SK-N-MC (cell line): Measurements from ENCODE around the gene OR2T34.
"Not testable (repeated sequence)": the region's sequence is repeated elsewhere in the genome, so short reads cannot be mapped to it uniquely, and the experiment has no call there.

Experiments
- DNase-seq: peaks from one replicate; pipeline ENCODE4 v3.0.0-alpha.2; 2011; ENCODE audit warnings: low read depth, low spot score
- H3K27ac ChIP-seq: fragments of 200-600 bp; sonication (generic); 2 replicates; pipeline ENCODE4 v1.5.1; 2016; ENCODE audit warnings: mixed run types
- H3K36me3 ChIP-seq: fragments of 200-600 bp; sonication (generic); 2 replicates; pipeline ENCODE4 v1.6.1; 2017; ENCODE audit warnings: antibody characterized with exemption, low read length, mixed read lengths; ENCODE audit not compliant: insufficient read depth
- H3K4me3 ChIP-seq: fragments of 200-600 bp; sonication (generic); 2 replicates; pipeline ENCODE4 v1.5.1; 2016
- H3K9ac ChIP-seq: fragments of 200-600 bp; sonication (generic); 2 replicates; pipeline ENCODE4 v1.8.0; 2017; ENCODE audit warnings: mixed run types, mixed read lengths; ENCODE audit not compliant: insufficient read length
- H3K9me3 ChIP-seq: fragments of 200-600 bp; sonication (generic); 2 replicates; pipeline ENCODE4 v1.6.1; 2017; ENCODE audit warnings: low read depth, mild to moderate bottlenecking, antibody characterized with exemption, low read length, moderate library complexity, mixed read lengths
- EZH2 ChIP-seq: fragments of 200-600 bp; sonication (generic); IDR thresholded peaks from one replicate; pipeline ENCODE4 v1.6.1; 2017; ENCODE audit warnings: antibody characterized with exemption
- FOXP2 ChIP-seq: optimal IDR thresholded peaks from 2 replicates; pipeline ENCODE3; 2011; ENCODE audit warnings: mild to moderate bottlenecking, moderate library complexity; ENCODE audit not compliant: insufficient read depth; ENCODE audit errors: extremely low read length, control extremely low read depth
- POLR2AphosphoS5 ChIP-seq: IDR thresholded peaks from 2 replicates; pipeline ENCODE4 v1.6.1; 2012; ENCODE audit warnings: mild to moderate bottlenecking, low read depth, low read length, borderline replicate concordance

Gene OR2T34

GRCh38 chr1:248574657-248575056 lies at the start of gene OR2T34:
TSS of gene OR2T34 (minus strand) at chr1:248574757. CDS start at chr1:248574757, 0 bp downstream.
- not testable (repeated sequence) for H3K4me3 ChIP-seq, DNase-seq, H3K36me3 ChIP-seq, H3K27ac ChIP-seq, H3K9ac ChIP-seq, H3K9me3 ChIP-seq

GRCh38 chr1:248622570-248623001 lies 48.0 kb upstream of the OR2T34 start:
- TF ChIP-seq EZH2 (no peak), POLR2AphosphoS5 (no peak), FOXP2 (no peak)
- DNase-seq: no peak
- Histone ChIP-seq H3K4me3 (no peak overlapping the region), H3K36me3 (no peaks in the 10 kb centered on the region), H3K27ac (no peak overlapping the region), H3K9ac (no peak overlapping the region), H3K9me3 (no peaks in the 10 kb centered on the region)

GRCh38 chr1:248621770-248622169 lies 47.2 kb upstream of the OR2T34 start:
- TF ChIP-seq FOXP2 (no peak), POLR2AphosphoS5 (no peak), EZH2 (no peak)
- Histone ChIP-seq H3K27ac (no peak overlapping the region; the same call in 1 of the 2 replicates), H3K9ac (peak overlapping the region; percentile 19), H3K4me3 (peak overlapping the region; percentile 33), H3K36me3 (no peaks in the 10 kb centered on the region), H3K9me3 (no peaks in the 10 kb centered on the region)
- no peak for DNase-seq

GRCh38 chr1:248618878-248619277 lies 44.3 kb upstream of the OR2T34 start:
- no peak for TF ChIP-seq POLR2AphosphoS5
- TF ChIP-seq EZH2: no peak
- no peak for TF ChIP-seq FOXP2
- DNase-seq: no peak
- no peak overlapping the region for H3K27ac ChIP-seq
- H3K9me3 ChIP-seq: no peaks in the 10 kb centered on the region
- no peaks in the 10 kb centered on the region for H3K36me3 ChIP-seq
- H3K9ac ChIP-seq: no peak overlapping the region
- H3K4me3 ChIP-seq: no peak overlapping the region

GRCh38 chr1:248618119-248618518 lies 43.6 kb upstream of the OR2T34 start:
- H3K27ac ChIP-seq: no peak overlapping the region
- DNase-seq: no peak
- no peak overlapping the region for H3K9ac ChIP-seq
- H3K4me3 ChIP-seq: no peak overlapping the region
- TF ChIP-seq EZH2 (no peak), POLR2AphosphoS5 (no peak), FOXP2 (no peak)
- H3K36me3 ChIP-seq: no peaks in the 10 kb centered on the region
- H3K9me3 ChIP-seq: no peaks in the 10 kb centered on the region

GRCh38 chr1:248613742-248614141 lies 39.2 kb upstream of the OR2T34 start:
- Histone ChIP-seq H3K9ac (no peak overlapping the region), H3K36me3 (no peaks in the 10 kb centered on the region), H3K4me3 (no peak overlapping the region), H3K9me3 (no peaks in the 10 kb centered on the region), H3K27ac (no peak overlapping the region)
- TF ChIP-seq FOXP2 (no peak), EZH2 (no peak), POLR2AphosphoS5 (no peak)
- no peak for DNase-seq

- TF ChIP-seq FOXP2 (no peak), POLR2AphosphoS5 (no peak), EZH2 (no peak)
- DNase-seq: no peak
- Histone ChIP-seq H3K9ac (no peak overlapping the region), H3K9me3 (no peaks in the 10 kb centered on the region), H3K4me3 (no peak overlapping the region), H3K27ac (no peak overlapping the region), H3K36me3 (no peaks in the 10 kb centered on the region)
Measured at GRCh38 chr1:248611883-248612414, 37.4 kb upstream of the OR2T34 start.

- Histone ChIP-seq H3K27ac (no peak overlapping the region), H3K9me3 (no peaks in the 10 kb centered on the region), H3K9ac (no peak overlapping the region), H3K4me3 (no peak overlapping the region), H3K36me3 (no peaks in the 10 kb centered on the region)
- TF ChIP-seq POLR2AphosphoS5 (no peak), FOXP2 (no peak), EZH2 (no peak)
- DNase-seq: no peak
Measured at GRCh38 chr1:248610301-248610700, 35.7 kb upstream of the OR2T34 start.

- no peak for DNase-seq
- no peak overlapping the region for H3K4me3 ChIP-seq
- TF ChIP-seq FOXP2 (no peak), POLR2AphosphoS5 (no peak), EZH2 (no peak)
- H3K27ac ChIP-seq: no peak overlapping the region
- H3K36me3 ChIP-seq: no peaks in the 10 kb centered on the region
- no peaks in the 10 kb centered on the region for H3K9me3 ChIP-seq
- no peak overlapping the region for H3K9ac ChIP-seq
Measured at GRCh38 chr1:248599396-248599795, 24.8 kb upstream of the OR2T34 start.
